Measurements from ENCODE around the gene CCL26. TPM values are rescaled to one million over a fixed set of nuclear protein-coding genes. Genes with fewer than 3 reads are reported as not detected.

CCL26 gene
- total and polyA plus RNA-seq, 10 of the 15 experiments (the other 5 are each of a cell fraction or from before 2014, with no cell fraction given): not detected

GRCh38 chr7:75772081-75773077, at the start of gene CCL26 (continued):
- no peak for TF ChIP-seq ZBTB4 (CRISPR knock-in tag; IDR thresholded peaks at IDR 0.05)

DNA sequence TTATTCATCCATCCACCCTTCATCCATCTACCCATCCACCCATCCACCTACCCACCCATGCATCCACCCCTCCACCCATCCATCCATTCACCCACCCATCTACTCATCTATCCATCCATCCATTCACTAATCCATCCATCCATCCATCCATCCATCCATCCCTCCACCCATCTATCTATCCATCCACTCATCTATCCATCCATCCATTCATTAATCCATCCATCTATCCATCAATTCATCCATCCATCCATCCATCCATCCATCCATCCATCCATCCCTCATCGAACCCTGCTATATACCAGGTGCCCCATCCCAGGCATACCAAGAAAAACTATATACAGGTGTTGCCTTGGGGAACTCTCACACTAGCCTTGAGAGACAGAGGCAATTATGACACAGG, 48.7 kb upstream of the CCL26 start:
- Histone ChIP-seq H2AFZ (ENCODE audit: control insufficient read depth, low read depth, low read length) (no peak overlapping the region), H4K20me1 (ENCODE audit: control insufficient read depth, insufficient read depth) (no peaks in the 10 kb centered on the region), H3K4me1 (ENCODE audit: control insufficient read depth, insufficient read depth, low read length) (no peaks in the 10 kb centered on the region), H3K79me2 (ENCODE audit: control insufficient read depth, insufficient read depth, low read length) (no peaks in the 10 kb centered on the region), H3K4me3 (no peak overlapping the region), H3K9ac (ENCODE audit: control insufficient read depth, insufficient read depth, low read length) (no peak overlapping the region), H3K27me3 (replicated peaks in 1 of 2; ENCODE audit: control insufficient read depth in 2 of 2, insufficient read depth in 2 of 2, low read length in 1 of 2) (no peaks in the 10 kb centered on the region; a peak in 1 of 4 replicates), H3K36me3 (ENCODE audit: control insufficient read depth in 2 of 2, insufficient read depth in 2 of 2, low read length in 1 of 2) (no peaks in the 10 kb centered on the region), H3K9me3 (replicated peaks; ENCODE audit: control insufficient read depth, insufficient read depth, low read length) (no peaks in the 10 kb centered on the region), H3K27ac (ENCODE audit: control insufficient read depth, insufficient read depth) (no peak overlapping the region), H3K4me2 (ENCODE audit: control insufficient read depth, insufficient read depth) (no peak overlapping the region)
- BruUV-seq (replicated peaks): no TSS peak
- in situ Hi-C loops (cut with MboI) (no loop called here), intact Hi-C loops (cut with micrococcal nuclease; ENCODE audit: unreplicated experiment) (no loop called here)
- WGBS (ENCODE audit: insufficient coverage, insufficient replicate concordance, low lambda C conversion rate, missing lambda C conversion rate): 50% methylated on average over 1 of the region's 1 CpG
- ChIA-PET CTCF (no interaction called here), POLR2A (no interaction called here), SMC1A (ENCODE audit: uncharacterized antibody, unreplicated experiment) (no interaction called here), RAD21 (ENCODE audit: unreplicated experiment) (no interaction called here)
- DNase-seq (ENCODE audit: low read depth, low spot score) (no peak), FAIRE-seq (no peak), ATAC-seq (no peak)
- TF ChIP-seq NFYB (IDR thresholded peaks at IDR 0.05; ENCODE audit: insufficient read depth, low read depth, low read length) (no peak), ZSCAN29 (IDR thresholded peaks at IDR 0.05) (no peak), ESRRA (IDR thresholded peaks at IDR 0.05; ENCODE audit: low read length) (no peak), TCF12 (IDR thresholded peaks at IDR 0.05; ENCODE audit: low read depth, low read length) (no peak), MYC (IDR thresholded peaks at IDR 0.05; ENCODE audit: insufficient read depth, insufficient read length, insufficient replicate concordance, low read length, severe bottlenecking) (no peak), RFX5 (IDR thresholded peaks at IDR 0.05; ENCODE audit: low read depth, low read length) (no peak), MTA2 (IDR thresholded peaks at IDR 0.05; ENCODE audit: low read depth) (no peak), RAD21 (IDR thresholded peaks at IDR 0.05; ENCODE audit: insufficient read depth, low read depth, low read length) (no peak)

Measured in GM12878 (cell line).